SH-SY5Y (cell line): ENCODE data around the gene MRAS.

Source experiments
- GATA2 ChIP-seq: IDR thresholded peaks from 2 replicates; pipeline ENCODE4 v1.6.1; 2011; ENCODE audit warnings: mild to moderate bottlenecking, low read depth, low read length
- GATA3 ChIP-seq: IDR thresholded peaks from 2 replicates; pipeline ENCODE4 v1.6.1; 2011; ENCODE audit warnings: low read depth, mild to moderate bottlenecking, low read length, moderate library complexity

- TF ChIP-seq GATA2 = no peak
- TF ChIP-seq GATA3 = no peak
These were observed 47.7 kb downstream of the MRAS start for GRCh38 chr3:138395865-138396751.
